ENCODE measurements around the gene DBN1. TPM values are rescaled to one million over a fixed set of nuclear protein-coding genes. Genes with fewer than 3 reads are reported as not detected.
A peak's percentile ranks its signal among the peaks of the same experiment; 100 is the strongest.

Gene DBN1
- total RNA-seq, 4 donors from 2014 or later = 10.1 to 201 (median 17.4) TPM

DNA sequence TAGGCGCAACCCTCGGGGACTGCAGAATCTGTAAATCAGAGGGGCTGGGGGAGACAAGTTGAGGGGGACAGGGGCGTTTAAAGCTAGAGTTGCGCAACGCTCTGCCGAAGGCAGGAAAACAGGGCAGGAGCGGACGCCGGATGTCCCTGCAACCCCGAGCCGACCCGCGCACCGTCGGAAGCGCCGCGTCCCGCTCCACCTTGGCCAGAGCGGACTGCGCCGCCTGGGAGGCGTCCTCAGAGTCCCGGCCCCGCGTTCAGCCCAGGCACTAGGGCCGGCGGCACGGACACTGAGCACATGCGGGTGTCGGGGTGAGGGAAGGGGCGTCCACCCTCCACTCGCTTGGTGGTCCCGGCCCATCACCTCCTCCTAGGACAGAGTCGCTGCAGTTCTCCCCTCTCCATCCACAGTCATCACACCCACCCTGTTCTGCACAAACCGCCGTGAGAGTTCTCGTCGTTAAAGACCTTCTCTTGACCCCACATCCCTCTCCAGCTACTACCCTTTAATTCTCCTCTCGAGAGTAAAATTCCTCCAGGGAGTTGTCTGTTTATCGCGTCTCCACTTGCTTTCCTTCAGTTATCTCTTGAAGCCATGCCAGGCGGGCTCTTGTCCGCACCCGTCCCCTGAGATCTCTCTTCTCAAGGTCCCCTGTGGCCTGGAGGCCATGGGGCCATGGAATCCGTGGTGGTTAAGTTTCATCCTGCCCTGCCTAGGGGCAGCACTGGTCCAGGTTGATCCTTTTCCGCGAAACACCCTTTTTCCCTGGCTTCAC, 24.8 kb upstream of the DBN1 start:
- TF ChIP-seq POLR2A (IDR thresholded peaks at IDR 0.05) (no peak), POLR2AphosphoS5 (IDR thresholded peaks at IDR 0.05) (no peak), EP300 (IDR thresholded peaks at IDR 0.05; ENCODE audit: low read depth) (no peak)
- TF ChIP-seq, protein P1, sequence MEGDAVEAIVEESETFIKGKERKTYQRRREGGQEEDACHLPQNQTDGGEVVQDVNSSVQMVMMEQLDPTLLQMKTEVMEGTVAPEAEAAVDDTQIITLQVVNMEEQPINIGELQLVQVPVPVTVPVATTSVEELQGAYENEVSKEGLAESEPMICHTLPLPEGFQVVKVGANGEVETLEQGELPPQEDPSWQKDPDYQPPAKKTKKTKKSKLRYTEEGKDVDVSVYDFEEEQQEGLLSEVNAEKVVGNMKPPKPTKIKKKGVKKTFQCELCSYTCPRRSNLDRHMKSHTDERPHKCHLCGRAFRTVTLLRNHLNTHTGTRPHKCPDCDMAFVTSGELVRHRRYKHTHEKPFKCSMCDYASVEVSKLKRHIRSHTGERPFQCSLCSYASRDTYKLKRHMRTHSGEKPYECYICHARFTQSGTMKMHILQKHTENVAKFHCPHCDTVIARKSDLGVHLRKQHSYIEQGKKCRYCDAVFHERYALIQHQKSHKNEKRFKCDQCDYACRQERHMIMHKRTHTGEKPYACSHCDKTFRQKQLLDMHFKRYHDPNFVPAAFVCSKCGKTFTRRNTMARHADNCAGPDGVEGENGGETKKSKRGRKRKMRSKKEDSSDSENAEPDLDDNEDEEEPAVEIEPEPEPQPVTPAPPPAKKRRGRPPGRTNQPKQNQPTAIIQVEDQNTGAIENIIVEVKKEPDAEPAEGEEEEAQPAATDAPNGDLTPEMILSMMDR (IDR thresholded peaks at IDR 0.05) = no peak
- peak; percentile 45 for DNase-seq
- H3K4me3 ChIP-seq = peak overlapping the region; percentile 19 to 80 (median 60)

DNA sequence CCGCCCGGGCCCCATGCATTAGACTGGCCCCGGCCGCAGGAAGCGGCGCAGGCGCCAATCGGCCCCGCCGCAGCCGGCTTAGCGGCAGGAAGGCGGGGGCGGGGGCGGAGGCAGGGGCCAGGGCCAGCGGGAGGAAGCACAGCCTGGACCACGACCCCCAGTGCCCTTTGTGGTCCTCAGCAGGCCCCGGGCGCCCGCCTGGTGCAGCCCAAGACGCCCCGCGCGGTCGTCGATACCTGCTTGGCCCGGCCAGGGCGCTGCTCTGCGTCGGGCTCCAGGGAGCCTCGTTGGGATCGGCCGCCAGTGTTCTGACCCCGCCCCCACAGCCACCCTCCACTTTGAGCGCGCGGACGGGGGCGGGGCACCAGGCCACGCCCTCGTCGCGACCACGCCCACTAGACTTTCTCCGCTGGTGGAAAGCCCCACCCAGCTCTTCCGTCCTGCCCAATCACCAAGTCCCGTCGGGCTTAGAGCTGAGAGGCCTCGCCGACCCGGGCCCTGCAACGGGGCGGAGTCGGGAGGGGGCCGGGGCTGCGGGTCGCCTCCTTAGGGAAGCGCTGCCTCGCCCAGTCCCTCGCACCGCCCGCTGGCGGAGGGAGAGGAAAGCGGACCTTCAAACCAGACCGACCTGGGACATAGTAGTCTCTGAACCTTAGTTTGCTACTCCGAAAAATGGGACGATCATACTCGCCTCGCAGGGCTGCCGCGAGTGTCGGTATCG, 24.0 kb upstream of the DBN1 start, which contains the start of gene PDLIM7:
PDLIM7 (minus strand) TSS at position 313 of the 721 bp plus-strand sequence. CDS start 1,092 bp downstream, outside the sequence.
- in situ Hi-C loops (cut with MboI; ENCODE audit: low pct_ligation_motif_present in 1 of 4, low pct_unique_long_range_greater_than_20kb in 1 of 4, low sequenced_read_pairs in 3 of 4) = no loop called here
- intact Hi-C loops (cut with DNase I; ENCODE audit: low total_unique reads) = loop anchor here (2.0 kb wide), 2 partner anchors 41 to 71 kb away; partner anchors contain the start of gene GRK6
- WGBS, 2 donors (ENCODE audit: low coverage in 1 of 2) = 0% methylated on average over 38 of the region's 73 CpGs; no CpG with 5 or more reads in 1 of the 2 donors
- DNase-seq = peak; percentile 97
- H3K9me3 ChIP-seq = no peaks in the 10 kb centered on the region
- H3K4me3 ChIP-seq = peak within 1 kb of the TSS; percentile 54 to 80 (median 65)
- H3K27ac ChIP-seq = peak within 1 kb of the TSS; percentile 91 to 96 (median 94)
- peaks cover 20 to 64% (median 45%) of the 10 kb centered on the region in 4 donors for H3K4me1 ChIP-seq
- peaks cover 10% of the 10 kb centered on the region for H3K27me3 ChIP-seq
- H3K36me3 ChIP-seq = no peaks in the 10 kb centered on the region
- TF ChIP-seq POLR2AphosphoS5 (IDR thresholded peaks at IDR 0.05) (peak; percentile 95 to 96 (median 95)), EP300 (IDR thresholded peaks at IDR 0.05; ENCODE audit: low read depth) (no peak), POLR2A (IDR thresholded peaks at IDR 0.05) (peak; percentile 90)
- TF ChIP-seq, protein P1 (IDR thresholded peaks at IDR 0.05) = peak in 2 of 5 experiments; percentile 7 to 10

More for the DNA sequence above, 24.8 kb upstream of the DBN1 start:
- in situ Hi-C loops (cut with MboI; ENCODE audit: low pct_ligation_motif_present in 1 of 4, low pct_unique_long_range_greater_than_20kb in 1 of 4, low sequenced_read_pairs in 3 of 4) (no loop called here), intact Hi-C loops (cut with DNase I; ENCODE audit: low total_unique reads) (no loop called here)
- H3K9me3 ChIP-seq = no peaks in the 10 kb centered on the region
- H3K4me1 ChIP-seq = peaks cover 17 to 57% (median 43%) of the 10 kb centered on the region in 4 donors
- peaks cover 10% of the 10 kb centered on the region for H3K27me3 ChIP-seq
- WGBS, 2 donors (ENCODE audit: low coverage in 1 of 2) = 12 to 15% methylated on average over 8 to 39 of the region's 48 CpGs
- no peaks in the 10 kb centered on the region for H3K36me3 ChIP-seq
- H3K27ac ChIP-seq = peak overlapping the region; percentile 91 to 96 (median 94)

DNA sequence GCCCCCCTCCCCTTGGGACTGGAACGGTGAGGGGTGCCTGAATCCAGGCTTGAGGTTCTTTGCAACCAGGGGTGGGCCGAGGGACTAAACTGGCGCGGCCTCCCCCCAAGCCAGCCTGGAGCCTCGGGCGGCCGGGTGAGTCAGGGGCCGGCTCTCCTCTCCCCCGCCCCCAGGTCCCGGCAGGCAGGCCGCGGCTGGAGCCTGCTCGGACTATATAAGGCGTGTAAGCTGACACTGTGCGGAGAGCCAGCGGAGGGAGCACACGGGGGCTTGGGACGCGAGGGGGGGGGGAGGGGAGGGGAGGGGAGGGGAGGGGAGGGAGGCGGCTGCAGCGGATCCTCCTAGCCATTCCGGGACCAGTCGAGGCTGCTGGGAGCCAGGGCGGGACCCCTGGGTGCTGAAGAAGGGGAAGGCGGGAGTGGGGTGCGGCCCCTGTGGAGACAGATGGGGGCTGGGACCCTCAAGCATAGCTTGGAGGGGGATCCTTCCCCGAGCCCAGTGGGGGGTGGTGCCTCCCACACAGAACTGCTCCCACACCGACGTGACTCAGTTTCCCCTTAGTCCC, 23.4 kb upstream of the DBN1 start:
- in situ Hi-C loops (cut with MboI; ENCODE audit: low pct_ligation_motif_present in 1 of 4, low pct_unique_long_range_greater_than_20kb in 1 of 4, low sequenced_read_pairs in 3 of 4) = no loop called here
- H3K36me3 ChIP-seq = no peaks in the 10 kb centered on the region
- peak overlapping the region; percentile 54 to 80 (median 65) for H3K4me3 ChIP-seq
- peaks cover 24 to 71% (median 47%) of the 10 kb centered on the region in 4 donors for H3K4me1 ChIP-seq
- intact Hi-C loops (cut with DNase I; ENCODE audit: low total_unique reads) = loop anchor here (2.0 kb wide), 2 partner anchors 40 to 70 kb away; partner anchors contain the start of gene GRK6
- DNase-seq = peak; percentile 65
- WGBS, 2 donors (ENCODE audit: low coverage in 1 of 2) = 0% methylated on average over 15 of the region's 29 CpGs; no CpG with 5 or more reads in 1 of the 2 donors
- peaks cover 10% of the 10 kb centered on the region for H3K27me3 ChIP-seq
- H3K9me3 ChIP-seq = no peaks in the 10 kb centered on the region
- TF ChIP-seq POLR2A (IDR thresholded peaks at IDR 0.05) (no peak), POLR2AphosphoS5 (IDR thresholded peaks at IDR 0.05) (peak; percentile 33 to 75 (median 65)), EP300 (IDR thresholded peaks at IDR 0.05; ENCODE audit: low read depth) (no peak)
- peak overlapping the region; percentile 91 to 96 (median 94) for H3K27ac ChIP-seq

DNA sequence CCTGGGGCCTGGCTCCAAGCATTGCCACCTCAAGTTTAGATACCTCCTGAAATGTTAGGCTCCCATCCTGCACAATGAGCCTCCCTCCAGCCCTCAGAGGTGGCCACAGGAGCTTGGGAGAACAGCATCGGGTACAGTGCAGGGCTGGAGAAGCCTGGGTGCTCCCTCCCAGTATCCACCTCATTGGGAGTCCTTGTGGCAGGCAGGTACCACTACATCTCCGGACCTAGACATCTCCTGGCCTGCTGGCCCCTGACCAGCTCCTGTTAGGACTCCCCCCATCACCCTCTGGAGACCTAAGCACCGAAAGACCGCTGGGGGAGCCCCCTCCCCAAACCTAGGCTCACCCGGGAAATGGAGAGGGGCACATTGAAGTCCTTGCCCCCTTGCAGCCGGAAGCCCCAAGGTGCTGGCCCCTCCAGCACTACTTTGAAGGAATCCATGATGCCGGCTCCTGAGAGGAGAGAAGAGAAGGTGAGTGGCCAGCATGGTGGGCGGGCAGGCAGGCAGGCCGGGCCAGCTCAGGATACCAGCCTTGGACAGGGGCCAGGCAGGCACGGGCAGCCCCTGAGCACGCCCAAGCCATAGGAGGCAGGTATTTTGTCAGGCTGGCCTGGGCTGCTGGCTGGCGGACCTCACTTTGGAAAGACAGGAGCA, 22.8 kb upstream of the DBN1 start:
- intact Hi-C loops (cut with DNase I; ENCODE audit: low total_unique reads) = loop anchor here (2.0 kb wide), 2 partner anchors 39 to 69 kb away; partner anchors contain the start of gene GRK6
- H3K36me3 ChIP-seq = no peaks in the 10 kb centered on the region
- WGBS, 2 donors (ENCODE audit: low coverage in 1 of 2) = 21% methylated on average over 11 of the region's 12 CpGs; no CpG with 5 or more reads in 1 of the 2 donors
- in situ Hi-C loops (cut with MboI; ENCODE audit: low pct_ligation_motif_present in 1 of 4, low pct_unique_long_range_greater_than_20kb in 1 of 4, low sequenced_read_pairs in 3 of 4) = no loop called here
- H3K4me1 ChIP-seq = peaks cover 26 to 75% (median 49%) of the 10 kb centered on the region in 4 donors
- peaks cover 10% of the 10 kb centered on the region for H3K27me3 ChIP-seq
- peak overlapping the region; percentile 39 to 80 (median 60) for H3K4me3 ChIP-seq
- no peaks in the 10 kb centered on the region for H3K9me3 ChIP-seq
- H3K27ac ChIP-seq = peak overlapping the region; percentile 91 to 96 (median 94)
- TF ChIP-seq, protein P1 (IDR thresholded peaks at IDR 0.05) = peak in 4 of 5 experiments; percentile 21 to 48 (median 36)
- TF ChIP-seq POLR2AphosphoS5 (IDR thresholded peaks at IDR 0.05) = no peak
- DNase-seq = no peak

All from transverse colon (tissue), 4 donors.